Limb (tissue), 2 donors: ENCODE measurements around the gene ACVR1B.

ENCODE experiments used
- DNase-seq, 2 donors: peaks; one replicate each; pipeline ENCODE4 v3.0.0-alpha.2; 2016; ENCODE audit errors: extremely low spot score in 2 of 2

ACVR1B gene

DNA sequence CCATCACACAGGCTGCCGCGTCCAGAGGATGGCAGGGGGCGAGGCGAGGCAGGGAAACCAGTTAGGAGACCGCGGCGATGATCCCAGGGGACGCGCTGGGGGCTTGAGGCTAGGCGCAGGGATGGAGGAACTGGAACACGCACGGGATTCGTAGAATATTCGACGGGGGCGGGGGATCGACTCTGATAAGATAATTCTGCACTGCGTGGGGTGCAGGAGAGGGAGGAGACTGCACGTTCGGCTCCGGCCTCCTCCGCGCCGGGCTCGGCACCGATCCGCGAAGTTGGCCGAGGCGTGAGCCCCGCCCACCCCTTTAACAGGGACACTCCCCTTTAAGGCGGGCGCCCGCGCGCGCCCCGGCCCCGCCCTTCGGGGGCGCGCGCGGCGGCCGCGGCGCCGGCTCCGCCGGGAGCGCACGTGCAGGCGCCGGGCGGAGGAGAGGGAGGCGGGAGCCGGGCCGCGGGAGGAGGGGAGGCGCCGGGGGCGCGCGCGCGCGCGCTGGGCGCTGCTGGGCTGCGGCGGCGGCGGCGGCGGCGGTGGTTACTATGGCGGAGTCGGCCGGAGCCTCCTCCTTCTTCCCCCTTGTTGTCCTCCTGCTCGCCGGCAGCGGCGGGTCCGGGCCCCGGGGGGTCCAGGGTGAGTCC, at the start of gene ACVR1B:
Gene ACVR1B, plus strand, starts transcription at position 501 of the 644 bp plus-strand sequence. Its CDS starts 45 bp downstream, at position 546.
- peak; percentile 87 to 92 for DNase-seq

DNA sequence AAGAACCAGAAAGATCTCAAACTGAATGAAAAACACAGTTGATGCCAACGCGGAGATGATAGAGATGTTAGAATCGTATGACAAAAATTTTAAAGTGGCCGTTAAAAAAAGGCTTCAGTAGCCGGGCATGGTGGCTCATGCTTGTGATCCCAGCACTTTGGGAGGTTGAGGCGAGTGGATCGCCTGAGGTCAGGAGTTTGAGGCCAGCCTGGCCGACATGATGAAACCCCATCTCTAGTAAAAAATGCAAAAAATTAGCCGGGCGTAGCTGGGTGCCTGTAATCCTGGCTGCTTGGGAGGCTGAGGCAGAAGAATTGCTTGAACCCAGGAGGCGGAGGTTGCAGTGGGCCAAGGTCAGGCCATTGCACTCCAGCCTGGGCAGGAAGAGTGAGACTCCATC, 49.6 kb upstream of the ACVR1B start:
- DNase-seq, result no peak

- DNase-seq, result no peak
These were observed 46.5 kb upstream of the ACVR1B start for GRCh38 chr12:51904951-51905470.

DNA sequence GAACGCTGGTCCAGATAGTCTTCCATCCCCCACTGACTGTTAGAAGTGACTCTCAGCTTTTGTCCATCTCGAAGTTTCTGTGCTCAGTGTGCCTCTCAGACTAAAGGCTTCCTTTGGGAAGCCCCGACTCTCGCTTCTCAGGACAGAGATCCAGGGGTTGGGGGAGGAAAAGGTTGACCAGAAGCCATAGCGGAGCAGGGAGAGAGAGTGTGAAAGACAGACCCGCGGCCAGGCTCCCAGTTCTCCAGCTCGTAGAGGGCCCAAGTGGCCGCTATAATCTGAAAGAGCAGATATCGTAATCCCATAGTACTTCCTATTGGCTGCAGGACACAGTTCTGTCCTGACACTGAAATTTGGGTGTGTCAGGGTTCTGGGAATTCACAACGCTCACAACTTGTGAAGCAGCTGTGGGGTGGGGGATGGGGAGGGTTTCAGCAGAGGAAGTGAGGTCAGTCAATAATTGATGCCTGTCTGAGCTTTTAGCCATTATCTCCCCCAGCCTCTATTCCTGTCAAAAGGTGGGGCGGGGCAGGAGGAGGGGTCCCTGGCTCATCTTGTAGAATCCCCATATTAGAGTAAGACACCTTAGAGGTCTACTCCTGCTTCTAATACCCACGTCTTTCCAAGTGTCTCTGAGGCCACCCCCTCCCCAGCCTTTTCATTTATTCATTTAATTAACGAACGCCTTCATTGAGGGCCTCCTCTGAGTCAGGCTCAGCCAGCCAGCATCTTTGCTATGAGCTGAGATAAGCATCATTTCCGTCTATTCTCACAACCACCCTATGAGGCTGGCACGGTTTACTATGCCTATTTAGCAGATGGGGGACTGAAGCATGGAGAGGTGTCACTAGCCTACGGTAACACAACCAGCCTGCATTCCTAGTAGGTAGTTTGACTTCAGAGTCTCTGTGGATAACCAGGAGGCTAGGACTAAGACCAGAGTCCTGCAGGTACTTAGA, 45.7 kb upstream of the ACVR1B start:
- DNase-seq, result peak in 1 of 2 donors; percentile 81

DNA sequence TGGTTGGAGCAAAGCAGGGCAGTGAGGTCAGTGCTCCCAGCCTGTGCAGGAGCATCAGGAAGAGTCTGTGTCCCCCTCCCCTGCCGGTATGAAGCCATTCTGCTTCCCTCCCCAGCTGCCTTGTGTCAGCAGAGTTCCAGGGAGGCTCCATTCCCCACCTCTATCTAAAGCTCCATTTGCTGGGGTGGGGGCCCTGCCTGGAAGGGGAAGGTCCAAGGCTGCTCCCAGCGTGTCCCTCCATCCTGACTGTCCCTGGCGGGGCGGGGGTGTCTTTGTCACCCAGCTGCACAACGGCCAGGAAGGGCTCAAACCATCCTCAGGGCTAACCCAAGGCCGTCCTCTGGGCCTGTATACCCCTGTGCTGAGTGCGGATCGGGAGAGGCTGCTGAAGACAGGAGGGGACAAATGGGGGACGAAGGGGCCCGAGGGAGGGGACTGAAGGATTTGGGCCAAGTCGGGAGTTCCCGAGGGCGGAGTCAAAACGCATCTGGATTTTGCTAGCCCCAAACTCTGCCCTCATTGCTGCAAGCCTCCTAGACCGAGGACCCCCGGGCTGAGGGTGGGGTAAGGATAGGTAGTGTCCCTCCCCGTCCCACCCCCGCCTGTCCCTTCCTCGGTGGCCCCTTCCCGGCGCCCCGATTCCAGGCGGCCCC, 44.9 kb upstream of the ACVR1B start:
- DNase-seq, result no peak

DNA sequence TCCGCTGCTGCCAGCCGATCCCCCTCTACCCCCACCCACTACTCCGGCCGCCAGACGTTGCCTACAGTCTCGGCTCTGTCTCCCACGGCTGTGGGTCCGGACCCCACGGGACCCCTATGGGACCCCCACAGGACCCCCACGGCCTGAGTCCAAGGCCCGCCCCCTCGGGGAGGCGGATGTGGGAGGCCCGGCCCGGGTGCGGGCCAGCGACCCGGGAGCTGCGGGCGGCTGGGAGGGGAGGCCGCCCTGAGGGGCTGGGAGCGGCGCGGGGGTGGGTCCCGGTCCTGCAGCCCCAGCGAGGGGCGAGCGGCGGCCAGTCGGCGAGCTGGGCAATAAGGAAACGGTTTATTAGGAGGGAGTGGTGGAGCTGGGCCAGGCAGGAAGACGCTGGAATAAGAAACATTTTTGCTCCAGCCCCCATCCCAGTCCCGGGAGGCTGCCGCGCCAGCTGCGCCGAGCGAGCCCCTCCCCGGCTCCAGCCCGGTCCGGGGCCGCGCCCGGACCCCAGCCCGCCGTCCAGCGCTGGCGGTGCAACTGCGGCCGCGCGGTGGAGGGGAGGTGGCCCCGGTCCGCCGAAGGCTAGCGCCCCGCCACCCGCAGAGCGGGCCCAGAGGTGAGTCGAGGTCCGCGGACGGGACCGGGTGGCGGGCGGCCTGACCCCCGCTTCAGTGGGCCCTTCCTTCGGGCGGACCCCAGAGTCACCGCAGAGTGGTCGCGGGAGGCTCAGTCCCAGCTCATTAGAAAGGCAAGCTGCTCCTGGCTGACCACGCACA, 44.2 kb upstream of the ACVR1B start, which contains the start of gene ACVRL1:
Gene ACVRL1, plus strand, starts transcription at position 422 of the 773 bp plus-strand sequence. CDS start 4,971 bp downstream, outside the sequence.
- peak in 1 of 2 donors; percentile 68 for DNase-seq

DNA sequence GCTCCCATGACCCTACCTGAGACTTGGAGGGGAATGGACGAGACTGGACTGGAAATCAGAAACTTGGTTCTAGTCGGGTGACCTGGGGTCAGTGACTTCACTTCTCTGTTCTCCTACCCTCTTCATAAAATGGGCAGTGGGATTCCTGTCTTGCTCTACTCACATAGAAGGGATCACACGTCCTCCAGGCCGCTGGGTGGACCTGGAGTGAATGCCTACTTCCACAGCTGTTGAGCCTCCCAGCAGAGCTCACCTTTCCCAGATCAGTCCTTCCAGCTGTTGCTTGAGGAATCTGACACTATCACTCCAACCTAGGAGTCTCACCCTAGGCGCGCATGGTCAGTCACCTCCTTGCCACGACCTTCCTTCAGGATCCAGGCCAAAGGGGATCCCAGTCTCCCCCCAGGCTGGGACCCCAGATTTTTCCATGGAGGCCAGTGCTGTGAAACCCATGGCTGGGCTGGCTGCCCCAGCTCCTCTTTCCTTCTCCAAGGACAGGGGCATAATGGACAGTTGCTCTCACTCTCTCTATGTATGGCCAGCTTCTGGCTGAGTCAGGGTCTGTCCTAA, 43.6 kb upstream of the ACVR1B start:
- no peak for DNase-seq

DNA sequence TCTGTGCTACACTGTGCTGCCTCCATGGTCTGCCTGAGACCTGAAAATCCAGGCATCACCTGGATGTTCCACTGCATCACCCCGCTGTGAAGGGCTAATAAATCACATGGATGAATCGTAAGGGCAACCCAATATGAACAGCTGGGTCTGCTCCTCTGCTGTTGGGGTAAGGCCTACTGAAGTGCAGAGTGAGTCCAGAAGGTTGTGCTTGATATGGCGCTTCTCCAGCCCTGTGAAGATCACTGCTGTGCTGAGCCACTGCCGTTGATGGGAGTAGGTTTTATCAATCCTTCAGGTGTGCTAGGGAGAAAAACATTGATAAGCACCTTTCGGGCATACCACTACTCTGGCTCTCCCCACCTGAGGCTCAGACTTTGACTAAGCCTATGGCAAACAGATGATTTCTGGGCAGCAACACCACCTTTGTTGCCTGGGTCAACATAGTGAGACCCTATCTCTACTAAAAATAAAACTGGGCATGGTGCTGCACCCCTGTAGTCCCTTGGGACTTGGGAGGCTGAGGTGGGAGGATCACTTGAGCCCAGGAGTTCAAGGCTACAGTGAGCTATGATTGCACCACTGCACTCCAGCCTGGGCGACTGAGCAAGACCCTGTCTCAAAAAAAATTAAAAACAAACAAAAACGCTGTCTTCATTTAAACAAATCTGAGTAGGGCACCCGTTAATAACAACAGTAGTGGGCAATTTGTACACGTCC, 42.5 kb upstream of the ACVR1B start:
- no peak for DNase-seq

DNA sequence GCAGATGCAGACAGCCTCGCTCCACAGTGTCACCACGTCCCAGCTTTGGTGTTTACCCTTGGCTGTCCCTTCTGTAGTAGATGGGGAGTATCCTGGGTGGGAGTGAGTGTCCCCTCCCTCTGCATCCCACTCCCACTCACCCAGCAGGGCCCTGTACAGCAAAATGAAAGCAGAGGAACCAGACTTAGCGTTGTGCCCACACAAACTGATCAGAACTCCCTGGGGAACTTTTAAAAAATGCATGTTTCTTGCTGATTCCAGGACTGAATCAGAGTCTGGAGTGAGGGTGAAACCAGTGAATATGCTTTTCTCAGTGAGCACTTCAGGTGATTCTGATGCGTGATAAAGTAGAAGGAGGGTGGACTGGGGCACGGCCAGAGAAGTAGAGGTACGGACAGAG, 41.3 kb upstream of the ACVR1B start:
- no peak for DNase-seq

DNA sequence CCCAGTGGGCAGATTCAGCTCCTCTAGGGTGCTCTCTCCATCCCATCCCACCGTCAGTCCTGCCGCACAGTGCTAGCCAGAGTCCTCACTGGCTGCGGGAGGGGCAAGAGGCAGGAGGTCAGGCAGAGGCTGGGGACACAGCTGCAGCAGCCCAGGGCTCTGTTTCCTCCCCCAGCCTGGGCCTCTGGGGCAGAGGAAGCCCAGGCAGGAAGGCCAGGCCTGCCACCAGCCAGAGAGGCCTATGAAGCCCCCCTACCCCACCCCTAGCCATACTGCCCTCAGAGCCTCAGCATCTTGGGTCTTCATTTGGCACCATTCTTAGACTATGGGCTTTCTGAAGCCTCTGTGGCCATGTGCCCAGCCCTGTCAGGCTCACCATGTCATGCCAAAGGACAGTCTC, 40.8 kb upstream of the ACVR1B start:
- no peak for DNase-seq

DNA sequence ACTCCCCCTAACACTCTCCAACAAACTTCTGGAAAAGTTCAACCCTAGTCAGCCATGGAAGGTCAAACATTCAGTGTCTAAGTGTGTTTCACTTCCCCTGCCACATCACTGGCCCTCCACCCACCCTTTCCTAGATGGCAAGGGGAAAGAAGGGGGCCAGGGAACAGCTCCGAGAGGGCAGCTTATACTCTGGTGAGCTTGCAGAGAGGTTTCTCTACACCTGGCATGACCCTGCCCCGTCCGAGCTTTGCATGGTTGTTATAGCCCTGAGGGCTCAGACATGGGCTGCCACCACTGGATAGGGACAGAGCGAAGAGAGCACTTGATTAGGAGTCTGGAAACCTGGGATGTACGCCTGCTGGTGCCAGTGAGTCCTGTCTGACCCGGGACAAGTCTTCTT, 40.2 kb upstream of the ACVR1B start:
- no peak for DNase-seq

DNA sequence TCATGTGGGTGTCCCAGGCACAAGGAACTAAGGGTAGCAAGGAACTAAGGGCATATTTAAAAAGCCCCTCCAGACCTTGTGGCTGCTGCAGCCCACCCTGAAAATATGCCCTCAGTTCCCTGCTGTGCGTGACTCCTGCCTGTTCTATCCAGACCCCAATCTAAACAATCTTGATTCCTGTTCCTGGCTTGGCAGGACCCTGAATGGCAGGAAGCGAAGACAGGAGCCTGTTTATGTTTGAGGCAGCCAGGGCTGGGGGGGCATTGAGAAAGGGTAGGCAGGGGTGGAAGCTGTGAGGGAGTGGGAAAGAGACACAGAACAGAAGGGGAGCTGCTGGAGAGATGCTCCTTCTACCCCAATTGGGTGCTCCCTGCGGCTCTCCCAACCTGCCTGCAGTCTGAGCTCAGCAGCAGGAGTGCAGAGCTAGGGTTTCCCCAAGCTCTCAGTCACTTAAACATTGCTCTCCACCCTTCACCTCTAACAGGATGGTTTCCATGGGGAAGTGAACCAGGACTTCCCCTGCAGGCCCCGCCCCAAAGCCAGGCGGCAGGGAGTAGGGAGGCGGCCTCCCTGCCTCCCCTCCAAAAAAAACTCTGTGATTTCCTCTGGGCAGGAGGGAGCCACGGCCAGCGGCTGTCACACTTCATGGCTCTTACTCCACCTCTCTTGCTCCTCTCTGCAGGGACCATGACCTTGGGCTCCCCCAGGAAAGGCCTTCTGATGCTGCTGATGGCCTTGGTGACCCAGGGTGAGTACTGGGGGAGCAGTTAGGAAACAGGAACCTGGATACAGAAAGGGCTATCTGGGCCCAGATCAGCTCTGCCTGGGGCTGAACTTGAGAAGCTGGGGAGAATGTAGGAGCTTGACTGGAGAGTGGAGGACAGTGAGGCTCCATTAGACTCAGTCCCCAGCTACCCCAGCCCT, 39.4 kb upstream of the ACVR1B start:
- no peak for DNase-seq

GRCh38 chr12:51913071-51914033, 38.1 kb upstream of the ACVR1B start:
- no peak for DNase-seq

DNA sequence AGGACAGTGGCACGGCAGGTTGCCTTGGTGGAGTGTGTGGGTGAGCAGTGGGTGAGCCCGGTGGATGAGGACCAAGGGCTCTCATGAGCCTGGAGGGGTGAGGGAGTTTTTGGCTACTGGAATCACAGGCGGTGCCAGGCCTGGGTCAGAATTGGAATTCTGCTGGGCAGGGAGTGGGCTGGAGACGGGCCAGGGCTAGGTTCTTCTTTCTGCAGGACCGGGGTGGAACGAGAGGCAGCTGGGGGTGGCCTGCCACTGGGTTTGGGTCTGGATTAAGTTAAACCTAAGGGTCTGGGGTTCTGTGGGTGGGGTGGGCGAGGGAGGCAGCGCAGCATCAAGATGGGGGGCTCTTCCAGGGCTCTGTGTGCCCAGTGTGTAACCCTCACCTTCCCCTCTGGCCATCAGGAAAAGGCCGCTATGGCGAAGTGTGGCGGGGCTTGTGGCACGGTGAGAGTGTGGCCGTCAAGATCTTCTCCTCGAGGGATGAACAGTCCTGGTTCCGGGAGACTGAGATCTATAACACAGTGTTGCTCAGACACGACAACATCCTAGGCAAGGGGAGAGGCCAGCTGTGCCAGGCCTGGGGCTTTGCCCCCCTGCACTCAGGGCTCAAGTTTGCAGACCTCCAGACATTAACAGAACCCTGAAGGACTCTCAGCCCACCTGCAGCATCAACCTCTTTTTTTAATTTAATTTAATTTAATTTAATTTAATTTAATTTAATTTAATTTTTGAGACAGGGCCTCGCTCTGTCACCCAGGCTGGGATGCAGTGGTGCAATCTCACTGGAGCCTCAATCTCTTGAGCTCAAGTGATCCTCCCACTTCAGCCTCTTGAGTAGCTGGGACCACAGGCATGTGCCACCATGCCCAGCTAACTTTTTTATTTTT, 37.2 kb upstream of the ACVR1B start:
- DNase-seq, result no peak

- no peak for DNase-seq
These were observed 36.4 kb upstream of the ACVR1B start for GRCh38 chr12:51915003-51915625.

DNA sequence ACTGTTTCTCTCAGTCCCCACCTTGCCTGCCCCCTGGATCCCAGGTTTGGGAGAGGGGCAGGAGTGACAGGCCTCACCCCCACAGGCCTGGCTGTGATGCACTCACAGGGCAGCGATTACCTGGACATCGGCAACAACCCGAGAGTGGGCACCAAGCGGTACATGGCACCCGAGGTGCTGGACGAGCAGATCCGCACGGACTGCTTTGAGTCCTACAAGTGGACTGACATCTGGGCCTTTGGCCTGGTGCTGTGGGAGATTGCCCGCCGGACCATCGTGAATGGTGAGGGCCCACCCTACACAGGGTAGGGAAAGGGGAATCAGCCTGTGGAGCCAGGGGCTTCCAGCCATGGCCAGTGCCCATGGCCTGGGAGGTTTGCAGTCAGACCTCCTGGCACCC, 35.5 kb upstream of the ACVR1B start:
- DNase-seq, result no peak
